ENCODE data around the gene TAX1BP3.

The TAX1BP3 gene

DNA sequence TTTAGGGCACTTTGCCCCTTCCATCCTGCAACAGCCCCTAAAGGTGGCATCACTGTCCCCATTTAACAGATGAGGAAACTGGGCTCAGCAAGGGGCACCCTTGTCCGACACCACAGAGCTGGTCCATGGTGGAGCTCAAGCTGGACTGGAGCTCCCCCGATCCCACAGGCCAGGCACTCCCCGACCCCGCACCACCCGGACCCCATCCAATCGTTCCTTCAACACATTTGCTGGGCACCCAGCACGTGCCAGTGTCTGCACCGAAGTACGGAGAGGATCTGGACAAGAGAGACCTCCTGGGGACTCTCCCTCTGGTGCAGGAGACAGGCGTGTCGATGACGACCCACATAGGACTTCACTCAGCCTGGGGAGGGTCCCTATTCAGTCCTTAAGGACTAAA lies 13.7 kb upstream of the TAX1BP3 start:
- Histone ChIP-seq H3K4me3 (no peak overlapping the region), H4K20me1 (peaks cover 0 to 29% (median 0%) of the 10 kb centered on the region in 11 experiments; a peak in 5 of 22 replicates), H3K27me3 (peaks cover 0 to 12% (median 0%) of the 10 kb centered on the region in 11 experiments; a peak in 3 of 22 replicates), H3K36me3 (peaks cover 0 to 30% (median 0%) of the 10 kb centered on the region in 11 experiments; a peak in 4 of 22 replicates), H3K9me3 (replicated peaks in 1 of 11) (no peaks in the 10 kb centered on the region), H3K4me1 (peaks cover 6 to 24% (median 19%) of the 10 kb centered on the region in 10 experiments; a peak in 18 of 20 replicates), H3K27ac (no peak overlapping the region), H3K9ac (peak overlapping the region in 1 of 11 experiments; percentile 11; a peak in 1 of 22 replicates), H3K4me2 (no peak overlapping the region)
- no peak for TF ChIP-seq Cebpa-rat (IDR thresholded peaks at IDR 0.05)

DNA sequence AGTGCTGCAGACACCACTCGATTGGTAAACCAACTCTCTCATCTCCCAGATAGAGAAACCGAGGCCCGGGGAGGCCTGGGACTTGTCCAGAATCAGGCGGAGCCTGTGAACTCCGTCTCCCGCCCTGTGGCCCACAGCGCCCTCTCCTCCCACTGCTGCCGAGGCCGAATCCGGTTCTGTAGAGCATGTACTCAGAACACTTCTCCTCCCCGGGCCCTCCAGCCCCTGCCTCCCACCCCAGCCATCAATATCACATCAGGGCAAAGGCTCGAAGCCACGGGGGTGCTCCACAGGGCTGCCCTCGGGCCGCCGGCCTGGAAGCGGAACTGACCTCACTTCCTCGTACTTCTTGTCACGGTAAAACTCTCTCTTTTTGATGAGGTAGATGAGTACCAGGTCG lies 13.2 kb upstream of the TAX1BP3 start:
- TF ChIP-seq Cebpa-rat (IDR thresholded peaks at IDR 0.05): no peak
- H3K9me3 ChIP-seq (replicated peaks in 1 of 11): no peaks in the 10 kb centered on the region
- H3K36me3 ChIP-seq: peaks cover 0 to 34% (median 0%) of the 10 kb centered on the region in 11 experiments; a peak in 4 of 22 replicates
- peaks cover 0 to 30% (median 0%) of the 10 kb centered on the region in 11 experiments; a peak in 5 of 22 replicates for H4K20me1 ChIP-seq
- no peak overlapping the region for H3K4me3 ChIP-seq
- peaks cover 6 to 24% (median 19%) of the 10 kb centered on the region in 10 experiments; a peak in 18 of 20 replicates for H3K4me1 ChIP-seq
- peaks cover 0 to 12% (median 0%) of the 10 kb centered on the region in 11 experiments; a peak in 3 of 22 replicates for H3K27me3 ChIP-seq
- peak overlapping the region in 1 of 11 experiments; percentile 11; a peak in 1 of 22 replicates for H3K9ac ChIP-seq
- no peak overlapping the region for H3K27ac ChIP-seq
- H3K4me2 ChIP-seq: no peak overlapping the region

DNA sequence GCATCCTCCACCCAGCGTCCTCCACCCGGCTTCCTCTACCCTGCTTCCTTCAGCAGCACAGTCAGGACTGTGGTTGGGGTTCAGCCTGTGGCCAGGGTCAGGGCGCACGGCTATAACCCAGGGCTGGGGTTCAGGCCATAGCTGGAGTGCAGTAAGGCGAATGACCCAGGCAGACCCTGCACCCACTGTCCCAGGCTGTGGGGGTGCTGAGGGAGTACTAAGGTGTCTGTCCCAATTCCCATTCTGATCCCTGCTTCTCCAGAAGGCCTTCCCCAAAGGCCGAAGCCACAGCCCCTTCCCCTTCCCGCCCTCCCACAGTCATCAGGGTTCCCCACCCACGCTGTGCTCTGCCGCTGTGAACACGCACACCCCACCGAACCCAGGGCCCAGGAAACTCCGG lies 12.7 kb upstream of the TAX1BP3 start:
- Histone ChIP-seq H3K27ac (no peak overlapping the region), H3K4me2 (no peak overlapping the region), H3K4me3 (no peak overlapping the region), H3K36me3 (peaks cover 0 to 34% (median 0%) of the 10 kb centered on the region in 11 experiments; a peak in 4 of 22 replicates), H4K20me1 (peaks cover 0 to 30% (median 0%) of the 10 kb centered on the region in 11 experiments; a peak in 5 of 22 replicates), H3K4me1 (peaks cover 6 to 24% (median 19%) of the 10 kb centered on the region in 10 experiments; a peak in 18 of 20 replicates), H3K9me3 (replicated peaks in 1 of 11) (no peaks in the 10 kb centered on the region), H3K27me3 (peaks cover 0 to 12% (median 0%) of the 10 kb centered on the region in 11 experiments; a peak in 3 of 22 replicates), H3K9ac (no peak overlapping the region)
- TF ChIP-seq Cebpa-rat (IDR thresholded peaks at IDR 0.05): no peak

- Histone ChIP-seq H3K27ac (no peak overlapping the region), H3K4me1 (peaks cover 0 to 16% (median 12%) of the 10 kb centered on the region in 10 experiments; a peak in 14 of 20 replicates), H3K4me3 (no peak overlapping the region), H3K4me2 (peak overlapping the region in 4 of 11 experiments; percentile 7 to 37 (median 26); a peak in 4 of 22 replicates), H3K9ac (peak overlapping the region in 1 of 11 experiments; percentile 21; a peak in 1 of 22 replicates), H3K27me3 (0 out of 22 replicates have a peak, but pooled peaks cover 0 to 5% (median 0%) of the 10 kb centered on the region in 11 experiments), H3K9me3 (replicated peaks in 1 of 11) (no peaks in the 10 kb centered on the region), H3K36me3 (peaks cover 0 to 34% (median 0%) of the 10 kb centered on the region in 11 experiments; a peak in 4 of 22 replicates), H4K20me1 (peaks cover 0 to 39% (median 0%) of the 10 kb centered on the region in 11 experiments; a peak in 3 of 22 replicates)
- no peak for TF ChIP-seq Cebpa-rat (IDR thresholded peaks at IDR 0.05)
Observed at GRCh38 chr17:3679531-3680126, 11.3 kb upstream of the TAX1BP3 start.

GRCh38 chr17:3678821-3679530 lies 10.6 kb upstream of the TAX1BP3 start:
- TF ChIP-seq Cebpa-rat (IDR thresholded peaks at IDR 0.05): no peak
- Histone ChIP-seq H3K4me1 (peaks cover 0 to 14% (median 8%) of the 10 kb centered on the region in 10 experiments; a peak in 12 of 20 replicates), H3K27me3 (no peaks in the 10 kb centered on the region), H3K27ac (no peak overlapping the region), H3K4me3 (no peak overlapping the region), H3K9me3 (replicated peaks in 1 of 11) (no peaks in the 10 kb centered on the region), H3K36me3 (peaks cover 0 to 34% (median 0%) of the 10 kb centered on the region in 11 experiments; a peak in 4 of 22 replicates), H3K4me2 (peak overlapping the region in 4 of 11 experiments; percentile 7 to 37 (median 26); a peak in 4 of 22 replicates), H4K20me1 (peaks cover 0 to 39% (median 0%) of the 10 kb centered on the region in 11 experiments; a peak in 3 of 22 replicates), H3K9ac (peak overlapping the region in 1 of 11 experiments; percentile 21; a peak in 1 of 22 replicates)

- Histone ChIP-seq H3K27ac (no peak overlapping the region), H3K4me1 (peaks cover 0 to 14% (median 3%) of the 10 kb centered on the region in 10 experiments; a peak in 11 of 20 replicates), H3K36me3 (peaks cover 0 to 35% (median 0%) of the 10 kb centered on the region in 11 experiments; a peak in 6 of 22 replicates), H3K9ac (no peak overlapping the region), H4K20me1 (peaks cover 0 to 39% (median 0%) of the 10 kb centered on the region in 11 experiments; a peak in 3 of 22 replicates), H3K9me3 (replicated peaks in 1 of 11) (no peaks in the 10 kb centered on the region), H3K4me2 (no peak overlapping the region; a peak in 1 of 22 replicates), H3K27me3 (no peaks in the 10 kb centered on the region), H3K4me3 (no peak overlapping the region)
- no peak for TF ChIP-seq Cebpa-rat (IDR thresholded peaks at IDR 0.05)
Observed at GRCh38 chr17:3678095-3678820, 9.9 kb upstream of the TAX1BP3 start.

- no peak for TF ChIP-seq Cebpa-rat (IDR thresholded peaks at IDR 0.05)
- Histone ChIP-seq H3K36me3 (peaks cover 5 to 57% (median 16%) of the 10 kb centered on the region in 11 experiments; a peak in 19 of 22 replicates), H3K27me3 (no peaks in the 10 kb centered on the region), H3K4me3 (no peak overlapping the region), H3K4me1 (peaks cover 0 to 16% (median under 1%) of the 10 kb centered on the region in 10 experiments; a peak in 6 of 20 replicates), H3K4me2 (no peak overlapping the region), H3K27ac (no peak overlapping the region), H3K9me3 (replicated peaks in 1 of 11) (no peaks in the 10 kb centered on the region), H4K20me1 (peaks cover 0 to 55% (median 10%) of the 10 kb centered on the region in 11 experiments; a peak in 12 of 22 replicates), H3K9ac (no peak overlapping the region)
Observed at GRCh38 chr17:3675886-3676285, 7.5 kb upstream of the TAX1BP3 start.

DNA sequence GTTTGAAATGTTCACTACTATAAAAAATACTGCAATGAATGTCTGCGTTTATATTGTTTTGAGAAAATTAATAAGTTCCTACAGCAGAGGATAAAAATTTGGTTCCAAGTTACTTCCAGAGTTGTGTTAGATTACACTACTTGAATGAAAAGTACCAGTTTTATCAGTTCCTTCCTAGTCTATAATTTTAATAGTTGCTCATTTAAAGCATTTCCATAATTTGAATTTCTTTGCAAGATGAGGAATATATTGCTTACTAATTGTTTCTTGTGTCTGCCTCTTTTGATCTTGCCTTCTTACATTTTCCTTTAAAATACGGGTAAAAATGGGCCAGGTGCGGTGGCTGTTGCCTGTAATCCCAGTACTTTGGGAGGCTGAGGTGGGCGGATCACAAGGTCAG lies 4.2 kb upstream of the TAX1BP3 start:
- Histone ChIP-seq H3K4me3 (no peak overlapping the region), H3K27me3 (no peaks in the 10 kb centered on the region), H3K27ac (no peak overlapping the region), H3K9ac (no peak overlapping the region), H3K36me3 (peaks cover 5 to 47% (median 25%) of the 10 kb centered on the region in 11 experiments; a peak in 19 of 22 replicates), H3K9me3 (replicated peaks in 1 of 11) (no peaks in the 10 kb centered on the region), H4K20me1 (peaks cover 3 to 53% (median 30%) of the 10 kb centered on the region in 11 experiments; a peak in 18 of 22 replicates), H3K4me1 (peaks cover 14 to 18% (median 16%) of the 10 kb centered on the region in 10 experiments), H3K4me2 (no peak overlapping the region)
- TF ChIP-seq Cebpa-rat (IDR thresholded peaks at IDR 0.05): no peak

Data from BLaER1 treated with 17β-estradiol and CSF1 and Interleukin-3, amounts not matched to agents 10 nM and 100 nM (cell line).